DND-41 (cell line): Measurements from ENCODE around the gene VCAN.

Source experiments
- ATAC-seq: fragments of 200-7000 bp; cut with Tn5 transposase; 3 replicates; pipeline ENCODE4 v1.9.1; 2021; ENCODE audit warnings: low read depth; ENCODE audit not compliant: insufficient read depth
- DNase-seq: peaks from one replicate; pipeline ENCODE4 v3.0.0-alpha.2; 2020
- H2AFZ ChIP-seq: 2 replicates; pipeline ENCODE4 v1.6.0; 2012; ENCODE audit warnings: low read depth, low read length
- H3K27ac ChIP-seq: 2 replicates; pipeline ENCODE4 v1.5.1; 2012; ENCODE audit warnings: low read length, inconsistent platforms
- H3K27me3 ChIP-seq: fragments of 200-600 bp; sonication (generic); 2 replicates; pipeline ENCODE4 v1.6.0; 2012; ENCODE audit warnings: low read length, mild to moderate bottlenecking, inconsistent platforms; ENCODE audit not compliant: insufficient read depth, poor library complexity
- H3K36me3 ChIP-seq: 2 replicates; pipeline ENCODE4 v1.5.1; 2012; ENCODE audit warnings: low read length, inconsistent platforms; ENCODE audit not compliant: insufficient read depth
- H3K4me1 ChIP-seq: 2 replicates; pipeline ENCODE4 v1.5.1; 2012; ENCODE audit warnings: mild to moderate bottlenecking, low read length; ENCODE audit not compliant: insufficient read depth
- H3K4me2 ChIP-seq: 2 replicates; pipeline ENCODE4 v1.6.0; 2012; ENCODE audit warnings: mild to moderate bottlenecking, moderate library complexity, low read length, inconsistent platforms; ENCODE audit not compliant: insufficient read depth
- H3K4me3 ChIP-seq, 2 experiments: fragments of 200-600 bp in 1 of 2; shearing (Covaris generic) in 1 of 2; 2 replicates each; pipeline ENCODE4 v1.5.1; 2012 to 2016; ENCODE audit warnings: inconsistent platforms in 2 of 2, low read length in 2 of 2, mild to moderate bottlenecking in 2 of 2, low read depth in 1 of 2, moderate library complexity in 1 of 2
- H3K79me2 ChIP-seq: 2 replicates; pipeline ENCODE4 v1.6.0; 2012; ENCODE audit warnings: low read length, inconsistent platforms; ENCODE audit not compliant: insufficient read depth
- H3K9ac ChIP-seq: 2 replicates; pipeline ENCODE4 v1.6.0; 2012; ENCODE audit warnings: low read depth, mild to moderate bottlenecking, inconsistent platforms, low read length, moderate library complexity
- H3K9me3 ChIP-seq: 2 replicates; pipeline ENCODE4 v1.5.1; 2012; ENCODE audit warnings: low read length, moderate library complexity, mild to moderate bottlenecking, inconsistent platforms; ENCODE audit not compliant: insufficient read depth, severe bottlenecking
- H4K20me1 ChIP-seq: 2 replicates; pipeline ENCODE4 v1.6.0; 2012; ENCODE audit warnings: low read length; ENCODE audit not compliant: insufficient read depth
- CTCF ChIP-seq: IDR thresholded peaks from 2 replicates; pipeline ENCODE4 v1.5.1; 2012; ENCODE audit warnings: borderline replicate concordance, low read length, moderate library complexity, mild to moderate bottlenecking; ENCODE audit not compliant: poor library complexity, severe bottlenecking; ENCODE audit errors: extremely low read depth
- EZH2 ChIP-seq: IDR thresholded peaks from 3 replicates; pipeline ENCODE4 v1.6.1; 2012; ENCODE audit warnings: borderline replicate concordance, low read depth, mild to moderate bottlenecking, moderate library complexity, low read length, inconsistent platforms; ENCODE audit not compliant: severe bottlenecking

VCAN gene

GRCh38 chr5:83490203-83490602 lies 18.7 kb downstream of the VCAN start:
- Histone ChIP-seq H3K36me3 (no peaks in the 10 kb centered on the region), H4K20me1 (no peaks in the 10 kb centered on the region), H3K27ac (no peak overlapping the region), H3K27me3 (no peaks in the 10 kb centered on the region), H3K4me1 (no peaks in the 10 kb centered on the region), H2AFZ (no peak overlapping the region), H3K9ac (no peak overlapping the region), H3K9me3 (peaks cover 2% of the 10 kb centered on the region), H3K4me3 (no peak overlapping the region), H3K79me2 (no peaks in the 10 kb centered on the region), H3K4me2 (no peak overlapping the region)
- ATAC-seq (no peak), DNase-seq (no peak)
- TF ChIP-seq CTCF: no peak
- TF ChIP-seq EZH2: no peak

GRCh38 chr5:83492331-83492730 lies 20.8 kb downstream of the VCAN start:
- no peaks in the 10 kb centered on the region for H4K20me1 ChIP-seq
- H3K9me3 ChIP-seq: peaks cover 2% of the 10 kb centered on the region
- no peak overlapping the region for H2AFZ ChIP-seq
- H3K36me3 ChIP-seq: no peaks in the 10 kb centered on the region
- H3K4me2 ChIP-seq: no peak overlapping the region
- H3K27ac ChIP-seq: no peak overlapping the region
- H3K4me1 ChIP-seq: no peaks in the 10 kb centered on the region
- H3K27me3 ChIP-seq: no peaks in the 10 kb centered on the region
- H3K79me2 ChIP-seq: no peaks in the 10 kb centered on the region
- DNase-seq (no peak), ATAC-seq (peak; percentile 48; the same call in 1 of the 3 replicates)
- TF ChIP-seq EZH2 (no peak), CTCF (no peak)
- H3K9ac ChIP-seq: no peak overlapping the region
- no peak overlapping the region for H3K4me3 ChIP-seq

- no peak for TF ChIP-seq CTCF
- no peak for TF ChIP-seq EZH2
- H4K20me1 ChIP-seq: no peaks in the 10 kb centered on the region
- no peak overlapping the region for H3K4me3 ChIP-seq
Observed at GRCh38 chr5:83493644-83494043, 22.1 kb downstream of the VCAN start.

GRCh38 chr5:83494087-83494620 lies 22.6 kb downstream of the VCAN start:
- ATAC-seq: no peak
- Histone ChIP-seq H3K27me3 (no peaks in the 10 kb centered on the region), H3K27ac (no peak overlapping the region), H3K9ac (no peak overlapping the region), H3K4me1 (no peaks in the 10 kb centered on the region), H4K20me1 (no peaks in the 10 kb centered on the region), H3K9me3 (peaks cover 2% of the 10 kb centered on the region), H3K4me2 (no peak overlapping the region), H3K4me3 (no peak overlapping the region), H2AFZ (0 out of 2 replicates have a peak overlapping the region, but pooled peaks have one; percentile 7), H3K79me2 (no peaks in the 10 kb centered on the region), H3K36me3 (no peaks in the 10 kb centered on the region)
- DNase-seq: no peak
- TF ChIP-seq CTCF (no peak), EZH2 (no peak)

More at GRCh38 chr5:83493644-83494043, 22.1 kb downstream of the VCAN start:
- no peaks in the 10 kb centered on the region for H3K27me3 ChIP-seq
- no peaks in the 10 kb centered on the region for H3K79me2 ChIP-seq
- no peaks in the 10 kb centered on the region for H3K4me1 ChIP-seq
- H2AFZ ChIP-seq: no peak overlapping the region
- no peak overlapping the region for H3K9ac ChIP-seq
- H3K27ac ChIP-seq: no peak overlapping the region
- H3K4me2 ChIP-seq: no peak overlapping the region
- H3K9me3 ChIP-seq: peaks cover 2% of the 10 kb centered on the region
- no peak for DNase-seq
- H3K36me3 ChIP-seq: no peaks in the 10 kb centered on the region
- ATAC-seq: no peak
